SIG-M5 treated with dmso at 0.1 percent for 504 hours (cell line): ENCODE data around the gene NOS1AP.
"Not testable (repeated sequence)": the region's sequence is repeated elsewhere in the genome, so short reads cannot be mapped to it uniquely, and the experiment has no call there.

Source experiments
- DNase-seq: peaks from one replicate; lab custom pipeline; 2025; ENCODE audit not compliant: unreplicated experiment; lab: John Stamatoyannopoulos, UW

The NOS1AP gene

DNA sequence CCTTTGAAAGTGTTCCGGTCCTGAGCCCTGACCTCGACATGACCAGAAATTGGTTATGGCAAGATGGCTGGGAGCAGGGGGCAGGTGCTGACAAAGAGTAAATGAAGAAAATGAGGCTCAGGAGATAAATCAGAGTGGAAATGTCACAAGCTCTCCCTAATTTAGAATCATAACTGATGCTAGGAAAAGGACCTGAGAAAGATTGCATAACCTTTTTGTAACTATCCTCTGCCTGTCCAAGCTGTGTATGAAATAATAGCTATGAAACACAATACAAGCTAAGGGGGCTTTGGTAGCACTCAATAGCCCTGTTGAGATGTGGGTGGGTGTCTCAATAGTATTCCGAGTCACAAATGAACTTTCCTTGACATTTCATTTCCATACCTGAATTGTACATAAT lies 12.9 kb upstream of the NOS1AP start:
- DNase-seq: no peak

DNA sequence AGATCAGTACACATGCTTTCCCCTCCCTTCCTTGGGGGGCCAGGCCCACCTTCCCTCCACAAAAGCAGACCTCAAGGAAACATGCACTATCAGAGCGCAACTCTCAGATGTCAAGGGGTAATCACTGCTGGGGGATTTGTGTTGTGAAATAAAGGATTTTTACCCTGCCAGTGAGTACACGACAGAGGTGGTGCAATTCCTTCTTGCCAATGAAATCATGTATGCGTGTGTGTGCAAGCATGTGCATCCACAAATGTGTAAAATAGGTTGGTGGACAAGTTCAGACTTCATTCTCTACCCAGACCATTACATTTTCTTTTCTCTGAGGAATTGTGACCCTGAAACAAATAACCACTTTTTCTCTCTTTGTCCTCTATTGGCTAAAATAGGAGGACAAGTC lies 9.8 kb upstream of the NOS1AP start:
- no peak for DNase-seq

DNA sequence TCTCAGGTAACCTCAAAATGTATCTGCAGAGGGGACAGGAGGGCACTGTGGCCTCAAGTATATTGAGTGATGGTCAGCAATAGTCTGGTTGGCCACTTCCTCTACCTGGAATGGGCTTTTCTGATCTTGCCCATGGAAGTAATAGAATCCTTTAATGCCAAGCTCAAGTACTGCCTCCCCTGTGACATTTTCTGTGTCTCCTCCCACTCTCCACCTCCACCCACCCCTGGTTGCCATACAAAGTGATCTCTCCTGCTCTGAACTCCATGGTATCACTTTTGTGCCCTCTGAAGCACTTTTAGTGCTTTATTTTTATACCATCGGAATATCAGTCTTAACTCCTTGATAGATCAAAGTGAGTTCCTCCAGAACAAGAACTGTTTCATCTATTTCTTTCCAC lies 9.2 kb upstream of the NOS1AP start:
- DNase-seq: no peak

- DNase-seq: no peak
Observed at GRCh38 chr1:162062542-162063015, 6.9 kb upstream of the NOS1AP start.

DNA sequence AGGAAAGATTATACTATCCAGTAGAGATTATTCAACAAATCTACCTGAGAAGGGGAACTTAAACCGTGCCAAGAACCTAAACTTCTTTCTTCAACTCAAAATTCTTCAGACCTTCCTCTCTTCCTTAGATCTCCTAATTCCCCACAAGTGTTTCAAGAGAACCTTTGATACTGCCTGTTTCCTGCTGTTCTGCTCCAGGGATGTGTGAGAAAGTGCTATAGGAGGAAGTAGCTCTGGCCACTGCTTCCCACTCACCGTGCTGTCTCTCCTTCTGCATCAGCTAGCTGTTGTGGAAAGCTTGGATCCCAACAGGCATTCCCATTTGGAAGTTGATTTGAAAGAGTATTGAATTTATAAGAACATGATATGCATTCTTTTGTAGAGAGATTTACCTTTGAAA lies 4.5 kb upstream of the NOS1AP start:
- DNase-seq: no peak

GRCh38 chr1:162066836-162067235 lies 2.7 kb upstream of the NOS1AP start:
- DNase-seq: not testable (repeated sequence)

- DNase-seq: no peak
Observed at GRCh38 chr1:162067466-162067865, 2.0 kb upstream of the NOS1AP start.

- DNase-seq: no peak
Observed at GRCh38 chr1:162068301-162068700, 1.2 kb upstream of the NOS1AP start.

DNA sequence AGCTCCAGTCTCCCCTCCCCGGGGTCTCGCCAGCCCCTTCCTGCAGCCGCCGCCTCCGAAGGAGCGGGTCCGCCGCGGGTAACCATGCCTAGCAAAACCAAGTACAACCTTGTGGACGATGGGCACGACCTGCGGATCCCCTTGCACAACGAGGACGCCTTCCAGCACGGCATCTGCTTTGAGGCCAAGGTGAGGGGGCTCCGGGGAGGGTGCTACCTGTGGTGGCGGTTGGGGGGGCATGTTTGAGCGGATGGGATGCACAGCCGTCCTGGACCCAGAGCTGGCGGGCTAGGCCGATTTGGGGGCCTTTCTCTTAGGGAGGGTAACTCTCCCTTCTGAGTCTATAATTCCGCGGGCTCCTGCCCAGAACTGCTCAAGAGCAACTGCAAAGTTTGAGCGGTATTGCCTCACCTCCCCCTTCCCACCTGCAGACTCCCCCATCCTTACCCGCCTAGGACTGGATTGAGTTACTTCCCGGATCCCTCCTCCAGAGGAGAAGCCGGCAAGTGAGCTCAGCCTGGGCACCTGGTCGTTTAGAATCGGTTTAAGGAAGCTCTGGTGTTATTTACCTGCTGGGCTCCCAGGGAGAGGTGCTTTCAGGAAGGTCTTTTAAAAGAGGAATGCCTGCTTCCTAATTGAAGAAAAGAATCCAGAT lies 730 bp downstream of the NOS1AP start:
- no peak for DNase-seq

DNA sequence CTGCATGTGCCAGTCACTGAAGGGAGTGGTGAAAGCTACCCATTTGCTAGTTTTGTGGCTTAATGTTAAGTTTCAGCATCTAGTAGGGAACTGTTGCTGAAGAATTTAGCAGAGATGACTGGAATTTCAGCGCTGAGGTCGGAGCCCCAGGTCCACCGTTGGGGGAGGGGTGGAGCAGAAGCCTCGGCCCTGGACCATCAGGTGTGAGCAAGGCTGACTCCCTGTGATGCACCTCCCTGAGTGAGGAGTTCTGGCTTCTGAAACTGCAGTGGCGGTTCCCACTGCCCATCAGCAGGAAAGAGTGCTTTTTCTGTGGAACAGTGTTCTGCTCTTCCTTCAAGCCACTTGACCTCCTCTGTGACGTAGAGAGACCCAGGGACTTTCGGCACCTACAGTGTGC lies 1.3 kb downstream of the NOS1AP start:
- DNase-seq: no peak

- no peak for DNase-seq
Observed at GRCh38 chr1:162072740-162073139, 3.2 kb downstream of the NOS1AP start.

DNA sequence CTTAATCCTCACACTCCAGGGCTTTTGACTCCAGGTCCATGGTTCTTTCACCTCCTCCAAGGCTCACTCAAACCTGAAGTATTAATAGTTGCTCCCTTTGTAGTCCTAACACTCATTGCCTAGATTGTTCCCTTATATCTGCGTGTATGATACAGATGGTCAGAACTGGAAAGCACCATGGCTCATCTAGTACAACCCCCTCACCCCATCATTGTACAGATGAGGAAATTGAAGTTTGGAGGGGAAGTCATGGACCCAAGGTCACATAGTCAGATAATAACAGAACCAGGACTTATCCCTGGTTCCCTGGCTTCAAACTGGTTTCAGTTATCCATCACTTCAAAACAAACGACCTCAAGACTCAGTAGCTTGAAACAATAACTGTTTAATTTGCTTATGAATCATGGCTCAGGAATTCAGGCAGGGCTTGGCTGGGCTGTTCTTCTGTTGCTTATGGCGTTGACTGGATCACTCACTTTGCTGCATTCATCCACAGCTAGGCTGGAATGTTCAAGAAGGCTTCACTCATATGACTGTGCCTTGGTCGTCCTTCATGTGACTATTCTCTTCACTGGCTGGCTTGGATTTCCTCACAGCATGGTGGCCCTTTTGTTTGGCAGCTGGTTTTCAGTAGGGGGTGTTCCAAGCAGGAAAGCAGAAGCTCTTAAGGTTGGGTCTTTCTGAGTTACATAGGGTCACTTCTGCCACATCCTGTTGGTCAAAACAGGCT lies 5.0 kb downstream of the NOS1AP start:
- no peak for DNase-seq

GRCh38 chr1:162075862-162076261 lies 6.4 kb downstream of the NOS1AP start:
- DNase-seq: no peak

- DNase-seq: no peak
Observed at GRCh38 chr1:162077648-162078299, 8.3 kb downstream of the NOS1AP start.

- DNase-seq: no peak
Observed at GRCh38 chr1:162079030-162079429, 9.5 kb downstream of the NOS1AP start.

DNA sequence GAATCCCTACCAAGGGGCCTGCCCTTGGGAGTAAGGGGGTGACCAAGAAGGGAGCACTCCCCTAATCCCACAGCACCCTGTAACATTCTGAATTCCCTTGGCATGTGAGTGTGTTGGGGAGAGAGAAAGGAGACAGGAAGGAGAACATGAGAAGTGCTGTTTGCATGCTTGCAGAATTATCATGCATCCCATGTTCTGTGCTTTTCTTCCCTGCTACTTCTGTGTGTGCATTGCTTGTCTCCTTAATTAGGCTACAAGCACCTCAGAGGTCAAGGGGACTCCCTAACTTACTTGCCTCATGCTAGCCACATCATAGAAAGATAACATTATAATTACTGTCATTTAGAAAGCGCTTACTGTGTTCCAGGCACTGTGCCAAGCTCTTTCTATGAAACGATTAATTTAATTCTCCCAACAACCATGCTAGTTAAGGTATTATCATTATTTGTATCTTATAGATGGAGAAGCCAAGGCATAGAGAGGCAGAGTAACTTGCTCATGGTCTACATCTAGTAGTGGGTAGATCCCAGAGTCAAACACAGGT lies 11.1 kb downstream of the NOS1AP start:
- DNase-seq: no peak

DNA sequence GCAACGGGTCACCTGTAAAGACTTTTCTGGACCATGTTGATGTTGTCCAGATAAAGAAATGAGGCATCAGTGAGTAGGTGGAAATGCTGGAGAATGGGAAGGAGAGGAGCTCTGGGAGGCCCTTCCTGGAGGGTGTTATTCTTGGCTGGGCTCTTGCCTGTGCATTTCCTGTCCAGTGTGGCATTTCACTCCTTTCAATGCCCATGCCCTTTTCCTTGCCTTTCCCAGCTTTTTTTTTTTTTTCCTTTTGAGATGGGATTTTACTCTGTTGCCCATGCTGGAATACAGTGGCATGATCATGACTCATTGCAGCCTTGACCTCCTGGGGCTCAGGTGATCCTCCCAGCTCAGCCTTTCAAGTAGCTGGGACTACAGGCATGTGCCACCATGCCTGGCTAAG lies 11.8 kb downstream of the NOS1AP start:
- no peak for DNase-seq

DNA sequence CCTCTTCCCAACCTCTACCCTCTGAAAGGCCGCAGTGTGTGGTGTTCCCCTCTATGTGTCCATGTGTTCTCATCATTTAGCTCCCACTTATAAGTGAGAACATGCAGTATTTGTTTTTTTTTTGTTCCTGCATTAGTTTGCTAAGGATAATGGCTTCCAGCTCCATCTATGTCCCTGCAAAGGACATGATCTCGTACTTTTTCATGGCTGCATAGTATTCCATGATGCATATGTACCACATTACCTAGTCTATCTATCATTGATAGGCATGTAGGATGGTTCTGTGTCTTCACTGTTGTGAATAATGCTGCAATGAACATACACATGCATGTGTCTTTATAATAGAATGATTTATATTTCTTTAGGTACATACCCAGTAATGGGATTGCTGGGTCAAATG lies 12.6 kb downstream of the NOS1AP start:
- not testable (repeated sequence) for DNase-seq

DNA sequence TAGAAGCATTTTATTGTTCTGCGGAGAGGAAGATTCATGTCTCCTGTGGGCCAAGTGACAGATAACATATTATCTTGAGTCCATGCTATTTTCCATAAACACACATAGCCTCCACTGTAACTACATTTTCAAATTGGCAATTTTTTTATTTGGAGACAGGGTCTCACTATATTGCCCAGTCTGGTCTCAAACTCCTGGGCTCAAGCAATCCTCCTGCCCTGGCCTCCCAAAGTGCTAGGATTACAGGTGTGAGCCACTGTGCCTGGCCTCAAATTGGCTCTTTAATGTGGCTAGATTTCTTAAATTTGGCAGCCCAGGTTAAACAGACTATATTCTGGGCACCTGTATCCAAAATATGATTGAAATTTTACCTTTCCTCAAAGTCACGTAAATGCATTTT lies 13.8 kb downstream of the NOS1AP start:
- DNase-seq: no peak

DNA sequence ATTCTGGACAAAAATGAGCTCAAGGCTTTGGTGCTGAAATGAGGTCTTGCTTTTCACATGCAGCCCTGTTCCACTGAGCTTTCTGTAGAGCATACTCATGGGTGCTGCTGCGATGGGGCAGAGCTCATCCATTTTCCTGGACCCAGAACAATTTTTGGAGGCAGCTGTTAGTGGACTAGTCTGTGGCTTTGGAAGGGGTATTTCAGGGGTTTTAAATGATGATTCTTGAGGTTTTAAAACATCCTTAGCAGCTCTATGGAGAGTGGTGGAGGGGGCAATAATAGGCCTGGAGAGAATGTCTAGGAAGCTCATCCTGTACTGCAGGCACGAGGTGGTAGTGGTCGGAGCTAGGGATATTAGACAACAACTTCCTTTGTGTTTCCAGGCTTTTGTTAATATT lies 16.5 kb downstream of the NOS1AP start:
- DNase-seq: no peak

DNA sequence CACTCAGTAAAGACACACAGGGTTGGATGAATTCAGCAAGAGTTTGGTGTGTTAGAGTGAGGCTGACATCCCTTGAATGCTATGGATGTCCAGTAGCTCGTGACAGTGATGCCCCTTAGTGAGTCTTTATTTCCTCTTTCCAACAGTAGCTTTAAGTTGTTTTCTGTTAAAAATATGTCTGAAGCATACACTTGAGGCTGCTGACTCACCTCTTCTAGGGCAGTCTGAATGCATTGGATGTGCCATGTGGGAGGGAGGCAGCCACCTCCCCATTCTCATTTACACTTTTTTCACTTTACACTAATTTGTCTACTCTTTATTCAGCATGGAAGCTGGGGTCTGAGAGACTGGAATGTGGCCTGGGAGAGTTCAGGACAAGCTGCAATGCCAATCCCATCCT lies 17.6 kb downstream of the NOS1AP start:
- DNase-seq: no peak

- DNase-seq: no peak
Observed at GRCh38 chr1:162087574-162087973, 18.1 kb downstream of the NOS1AP start.
